Skeletal muscle satellite cell (primary cell): ENCODE measurements around the gene CRYBB2. TPM values are rescaled to one million over a fixed set of nuclear protein-coding genes. Genes with fewer than 3 reads are reported as not detected.
"Not testable (repeated sequence)": the region's sequence is repeated elsewhere in the genome, so short reads cannot be mapped to it uniquely, and the experiment has no call there.

Experiments
- H3K27me3 ChIP-seq: 2 replicates; pipeline ENCODE4 v1.7.0; 2013; ENCODE audit warnings: low read length; ENCODE audit not compliant: control insufficient read depth, insufficient read depth
- H3K36me3 ChIP-seq: 2 replicates; pipeline ENCODE4 v1.7.0; 2013; ENCODE audit warnings: mild to moderate bottlenecking, control low read depth, low read length; ENCODE audit not compliant: insufficient read depth
- H3K4me1 ChIP-seq: 2 replicates; pipeline ENCODE4 v1.7.0; 2013; ENCODE audit warnings: low read length; ENCODE audit not compliant: control insufficient read depth, insufficient read depth
- H3K4me2 ChIP-seq: 2 replicates; pipeline ENCODE4 v1.7.0; 2013; ENCODE audit warnings: mild to moderate bottlenecking, low read length
- H3K4me3 ChIP-seq: 2 replicates; pipeline ENCODE4 v1.7.0; 2013; ENCODE audit warnings: low read length
- H3K9ac ChIP-seq: 2 replicates; pipeline ENCODE4 v1.7.0; 2013; ENCODE audit warnings: mild to moderate bottlenecking, low read depth, low read length, moderate library complexity
- H3K9me3 ChIP-seq: replicated peaks from 2 replicates; pipeline ENCODE4 v1.7.0; 2013; ENCODE audit warnings: mild to moderate bottlenecking, control low read depth, low read length
- total RNA-seq: library from RNA; depleted of rRNA; stranded (reverse); fragments of >200 nt; gene quantifications from 2 replicates; pipeline ENCODE4 v1.2.3, GENCODE V29; 2012; rRNA removed

CRYBB2 gene
- total RNA-seq = not detected in 2 replicates

GRCh38 chr22:25219211-25219689, at the start of gene CRYBB2:
TSS of gene CRYBB2 (plus strand) at chr22:25219639. CDS start at chr22:25221430, 1,791 bp downstream.
- no peaks in the 10 kb centered on the region for H3K4me1 ChIP-seq
- no peak within 1 kb of the TSS for H3K4me3 ChIP-seq
- H3K9me3 ChIP-seq = no peaks in the 10 kb centered on the region
- H3K9ac ChIP-seq = no peak within 1 kb of the TSS
- H3K27me3 ChIP-seq = peaks cover 19% of the 10 kb centered on the region
- no peaks in the 10 kb centered on the region for H3K36me3 ChIP-seq
- H3K4me2 ChIP-seq = no peak within 1 kb of the TSS

- Histone ChIP-seq H3K9me3 (no peaks in the 10 kb centered on the region), H3K9ac (no peak overlapping the region), H3K4me2 (no peak overlapping the region), H3K27me3 (no peaks in the 10 kb centered on the region), H3K36me3 (no peaks in the 10 kb centered on the region), H3K4me1 (no peaks in the 10 kb centered on the region), H3K4me3 (no peak overlapping the region)
Measured at GRCh38 chr22:25170426-25170980, 48.9 kb upstream of the CRYBB2 start.

GRCh38 chr22:25172153-25172552, 47.3 kb upstream of the CRYBB2 start:
- Histone ChIP-seq H3K4me2 (no peak overlapping the region), H3K4me3 (no peak overlapping the region), H3K9ac (no peak overlapping the region), H3K27me3 (no peaks in the 10 kb centered on the region), H3K9me3 (no peaks in the 10 kb centered on the region), H3K36me3 (no peaks in the 10 kb centered on the region), H3K4me1 (no peaks in the 10 kb centered on the region)

- H3K9ac ChIP-seq = no peak overlapping the region
- no peak overlapping the region for H3K4me3 ChIP-seq
- H3K27me3 ChIP-seq = no peaks in the 10 kb centered on the region
- H3K4me2 ChIP-seq = no peak overlapping the region
- no peaks in the 10 kb centered on the region for H3K4me1 ChIP-seq
- H3K9me3 ChIP-seq = no peaks in the 10 kb centered on the region
- no peaks in the 10 kb centered on the region for H3K36me3 ChIP-seq
Measured at GRCh38 chr22:25174156-25174887, 45.1 kb upstream of the CRYBB2 start.

- H3K4me2 ChIP-seq = no peak overlapping the region
- no peaks in the 10 kb centered on the region for H3K4me1 ChIP-seq
- H3K36me3 ChIP-seq = no peaks in the 10 kb centered on the region
Measured at GRCh38 chr22:25174888-25175411, 44.5 kb upstream of the CRYBB2 start.

GRCh38 chr22:25176175-25176574, 43.3 kb upstream of the CRYBB2 start:
- Histone ChIP-seq H3K27me3 (no peaks in the 10 kb centered on the region), H3K4me2 (no peak overlapping the region), H3K36me3 (no peaks in the 10 kb centered on the region), H3K4me1 (no peaks in the 10 kb centered on the region), H3K9me3 (peaks cover 6% of the 10 kb centered on the region), H3K9ac (no peak overlapping the region), H3K4me3 (no peak overlapping the region)

More at GRCh38 chr22:25174888-25175411, 44.5 kb upstream of the CRYBB2 start:
- H3K27me3 ChIP-seq = no peaks in the 10 kb centered on the region
- peaks cover 5% of the 10 kb centered on the region for H3K9me3 ChIP-seq
- no peak overlapping the region for H3K9ac ChIP-seq
- no peak overlapping the region for H3K4me3 ChIP-seq

GRCh38 chr22:25176799-25177198, 42.6 kb upstream of the CRYBB2 start:
- Histone ChIP-seq H3K9me3 (peaks cover 6% of the 10 kb centered on the region), H3K36me3 (no peaks in the 10 kb centered on the region), H3K4me1 (no peaks in the 10 kb centered on the region), H3K4me3 (no peak overlapping the region), H3K9ac (no peak overlapping the region), H3K4me2 (no peak overlapping the region), H3K27me3 (no peaks in the 10 kb centered on the region)

- H3K4me1 ChIP-seq = no peaks in the 10 kb centered on the region
- H3K36me3 ChIP-seq = no peaks in the 10 kb centered on the region
- H3K9ac ChIP-seq = no peak overlapping the region
- no peak overlapping the region for H3K4me3 ChIP-seq
- H3K9me3 ChIP-seq = peaks cover 6% of the 10 kb centered on the region
- H3K4me2 ChIP-seq = no peak overlapping the region
- no peaks in the 10 kb centered on the region for H3K27me3 ChIP-seq
Measured at GRCh38 chr22:25177226-25177625, 42.2 kb upstream of the CRYBB2 start.

GRCh38 chr22:25177895-25178294, 41.5 kb upstream of the CRYBB2 start:
- Histone ChIP-seq H3K27me3 (no peaks in the 10 kb centered on the region), H3K4me1 (no peaks in the 10 kb centered on the region), H3K4me3 (no peak overlapping the region), H3K9me3 (peaks cover 6% of the 10 kb centered on the region), H3K4me2 (no peak overlapping the region), H3K9ac (no peak overlapping the region), H3K36me3 (no peaks in the 10 kb centered on the region)

GRCh38 chr22:25178348-25178747, 41.1 kb upstream of the CRYBB2 start:
- not testable (repeated sequence) for H3K36me3 ChIP-seq, H3K9me3 ChIP-seq, H3K4me2 ChIP-seq, H3K9ac ChIP-seq, H3K27me3 ChIP-seq, H3K4me3 ChIP-seq, H3K4me1 ChIP-seq

- H3K9ac ChIP-seq, H3K27me3 ChIP-seq, H3K4me2 ChIP-seq, H3K36me3 ChIP-seq, H3K4me3 ChIP-seq, H3K9me3 ChIP-seq, H3K4me1 ChIP-seq: not testable (repeated sequence)
Measured at GRCh38 chr22:25178869-25179631, 40.4 kb upstream of the CRYBB2 start.
